Myometrial cell (primary cell): Measurements from ENCODE around the gene KIAA0513. TPM values are rescaled to one million over a fixed set of nuclear protein-coding genes. Genes with fewer than 3 reads are reported as not detected.

Source experiments
- total RNA-seq: library from RNA; depleted of rRNA; stranded (reverse); fragments of >200 nt; gene quantifications from 2 replicates; pipeline ENCODE4 v1.2.3, GENCODE V29; 2015

Gene KIAA0513
- 13.8 and 19.0 TPM in 2 replicates for total RNA-seq

GRCh38 chr16:85027349-85027957, at the start of gene KIAA0513:
Gene KIAA0513 (plus strand): TSS chr16:85027795. CDS start chr16:85067072, 39,277 bp downstream.

GRCh38 chr16:85010931-85011845, 16.4 kb upstream of the KIAA0513 start, which contains the start of gene ZDHHC7:
Gene ZDHHC7 (minus strand): TSS chr16:85011535. CDS start chr16:84990618, 20,917 bp downstream.

DNA sequence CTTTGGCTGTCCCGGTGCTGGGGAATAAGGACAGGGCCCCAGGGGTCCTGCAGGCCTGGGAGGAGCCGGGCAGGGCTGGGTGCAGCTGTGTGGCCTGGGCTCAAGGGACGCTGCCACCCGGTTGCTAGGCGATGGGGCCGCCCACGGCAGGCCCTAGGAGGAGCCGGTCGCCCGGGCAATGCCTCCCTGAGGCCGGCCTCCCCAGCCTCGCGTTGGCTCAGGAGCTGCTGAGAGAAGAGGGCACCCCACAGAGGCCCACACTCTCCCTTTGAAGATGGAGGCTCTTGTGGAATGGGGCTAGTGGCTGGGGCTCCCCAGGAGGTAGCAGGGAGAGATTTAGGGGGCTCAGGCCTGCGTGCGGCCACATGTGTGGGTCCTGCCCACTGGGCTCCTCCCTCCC, 84.8 kb downstream of the KIAA0513 start, which contains the start of gene CIBAR2:
CIBAR2 (minus strand) TSS at position 109 of the 400 bp plus-strand sequence. CDS start 120 bp downstream, outside the sequence.

Other genes with a start within 250 kb of the KIAA0513 start
- gene CRISPLD2, start 207.8 kb upstream of the KIAA0513 start, total RNA-seq = 65.7 and 68.6 TPM in 2 replicates
- 117 and 132 TPM in 2 replicates for gene ZDHHC7, start 16.3 kb upstream of the KIAA0513 start, total RNA-seq
- not detected in 2 replicates for gene CIBAR2, start 84.7 kb downstream of the KIAA0513 start, total RNA-seq